ENCODE measurements around the gene DDX25. TPM values are rescaled to one million over a fixed set of nuclear protein-coding genes. Genes with fewer than 3 reads are reported as not detected.

DDX25 gene
- total and polyA plus RNA-seq, 10 of the 15 experiments (the other 5 are each of a cell fraction or from before 2014, with no cell fraction given): 0.05 TPM; not detected in 9

DNA sequence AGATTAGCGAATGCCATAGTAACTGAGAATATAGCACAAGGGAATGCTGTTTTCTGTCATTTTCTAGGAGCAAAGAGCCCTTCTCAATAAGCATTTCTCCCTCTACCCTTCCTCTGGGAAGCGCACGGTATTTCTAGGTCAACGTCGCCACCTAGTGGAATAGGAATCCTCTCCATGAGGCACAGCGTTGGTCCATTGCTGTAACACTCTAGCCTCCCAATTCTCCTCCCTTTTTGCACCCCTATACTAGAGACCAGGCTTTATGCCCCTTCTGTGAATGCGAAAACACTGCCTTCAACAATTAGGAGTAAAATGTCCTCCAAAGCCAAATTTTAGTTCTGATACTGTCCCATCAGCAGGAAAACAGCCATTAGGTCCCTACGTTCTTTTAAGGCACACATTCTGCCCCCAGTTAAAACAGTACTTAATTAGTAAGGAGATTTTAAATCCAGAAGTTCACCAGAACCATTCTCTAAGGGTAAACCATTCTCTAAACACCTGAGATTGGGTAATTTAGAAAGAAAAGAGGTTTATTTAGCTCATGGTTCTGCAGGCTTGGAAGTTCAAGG lies 29.7 kb upstream of the DDX25 start:
- no peaks in the 10 kb centered on the region for H4K20me1 ChIP-seq (ENCODE audit: control insufficient read depth, insufficient read depth)
- CTCF ChIA-PET: interaction anchor here (0.8 to 1.8 kb wide), 10 partner anchors 11 to 451 kb away, joined by 3 to 5 read pairs (median 4); no protein-coding TSS in a partner anchor
- no peaks in the 10 kb centered on the region for H3K79me2 ChIP-seq (ENCODE audit: control insufficient read depth, insufficient read depth, low read length)

More for the DNA sequence above, 29.7 kb upstream of the DDX25 start:
- Histone ChIP-seq H3K36me3 (ENCODE audit: control insufficient read depth in 2 of 2, insufficient read depth in 2 of 2, low read length in 1 of 2) (no peaks in the 10 kb centered on the region), H3K4me2 (ENCODE audit: control insufficient read depth, insufficient read depth) (no peak overlapping the region), H3K9ac (ENCODE audit: control insufficient read depth, insufficient read depth, low read length) (no peak overlapping the region), H3K4me1 (ENCODE audit: control insufficient read depth, insufficient read depth, low read length) (no peaks in the 10 kb centered on the region), H3K27ac (ENCODE audit: control insufficient read depth, insufficient read depth) (no peak overlapping the region), H3K4me3 (no peak overlapping the region), H3K9me3 (replicated peaks; ENCODE audit: control insufficient read depth, insufficient read depth, low read length) (peaks cover 5% of the 10 kb centered on the region; the same call in 2 of the 3 replicates), H3K27me3 (replicated peaks in 1 of 2; ENCODE audit: control insufficient read depth in 2 of 2, insufficient read depth in 2 of 2, low read length in 1 of 2) (no peaks in the 10 kb centered on the region), H2AFZ (ENCODE audit: control insufficient read depth, low read depth, low read length) (no peak overlapping the region)
- no TSS peak for BruUV-seq (replicated peaks)
- in situ Hi-C loops (cut with MboI): loop anchor here (10.0 to 25.0 kb wide), 2 partner anchors 450 to 912 kb away; partner anchors contain the start of gene CCDC15
- RAD21 ChIA-PET (ENCODE audit: unreplicated experiment): interaction anchor here (1.1 kb wide), 1 partner anchor 151 kb away, joined by 5 read pairs; no protein-coding TSS in a partner anchor
- FAIRE-seq (peak; percentile 79), DNase-seq (ENCODE audit: low read depth, low spot score) (no peak), ATAC-seq (peak; percentile 97)
- 12% methylated on average over 8 of the region's 8 CpGs for WGBS (ENCODE audit: insufficient coverage, insufficient replicate concordance, low lambda C conversion rate, missing lambda C conversion rate)
- intact Hi-C loops (cut with micrococcal nuclease; ENCODE audit: unreplicated experiment): loop anchor here (1.0 to 2.0 kb wide), 3 partner anchors 150 to 451 kb away; no protein-coding TSS in a partner anchor
- SMC1A ChIA-PET (ENCODE audit: uncharacterized antibody, unreplicated experiment): interaction anchor here (0.8 kb wide), 1 partner anchor 425 kb away, joined by 3 read pairs; no protein-coding TSS in a partner anchor
- 0 out of 4 replicates have a peak, but pooled peaks of 1 of the 2 experiments have one; percentile 22 for TF ChIP-seq IKZF2 (IDR thresholded peaks at IDR 0.05)
- no peak for TF ChIP-seq CEBPB (IDR thresholded peaks at IDR 0.05; ENCODE audit: borderline replicate concordance in 1 of 2, low read depth in 2 of 2, low read length in 2 of 2)
- no peak for TF ChIP-seq HDGF (IDR thresholded peaks at IDR 0.05)
- TF ChIP-seq, protein P1, sequence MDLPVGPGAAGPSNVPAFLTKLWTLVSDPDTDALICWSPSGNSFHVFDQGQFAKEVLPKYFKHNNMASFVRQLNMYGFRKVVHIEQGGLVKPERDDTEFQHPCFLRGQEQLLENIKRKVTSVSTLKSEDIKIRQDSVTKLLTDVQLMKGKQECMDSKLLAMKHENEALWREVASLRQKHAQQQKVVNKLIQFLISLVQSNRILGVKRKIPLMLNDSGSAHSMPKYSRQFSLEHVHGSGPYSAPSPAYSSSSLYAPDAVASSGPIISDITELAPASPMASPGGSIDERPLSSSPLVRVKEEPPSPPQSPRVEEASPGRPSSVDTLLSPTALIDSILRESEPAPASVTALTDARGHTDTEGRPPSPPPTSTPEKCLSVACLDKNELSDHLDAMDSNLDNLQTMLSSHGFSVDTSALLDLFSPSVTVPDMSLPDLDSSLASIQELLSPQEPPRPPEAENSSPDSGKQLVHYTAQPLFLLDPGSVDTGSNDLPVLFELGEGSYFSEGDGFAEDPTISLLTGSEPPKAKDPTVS (IDR thresholded peaks at IDR 0.05; ENCODE audit: low read depth, low read length): no peak
- TF ChIP-seq, protein P2, sequence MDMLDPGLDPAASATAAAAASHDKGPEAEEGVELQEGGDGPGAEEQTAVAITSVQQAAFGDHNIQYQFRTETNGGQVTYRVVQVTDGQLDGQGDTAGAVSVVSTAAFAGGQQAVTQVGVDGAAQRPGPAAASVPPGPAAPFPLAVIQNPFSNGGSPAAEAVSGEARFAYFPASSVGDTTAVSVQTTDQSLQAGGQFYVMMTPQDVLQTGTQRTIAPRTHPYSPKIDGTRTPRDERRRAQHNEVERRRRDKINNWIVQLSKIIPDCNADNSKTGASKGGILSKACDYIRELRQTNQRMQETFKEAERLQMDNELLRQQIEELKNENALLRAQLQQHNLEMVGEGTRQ (IDR thresholded peaks at IDR 0.05; ENCODE audit: borderline replicate concordance, low read depth, low read length): no peak
- TF ChIP-seq, protein P3, sequence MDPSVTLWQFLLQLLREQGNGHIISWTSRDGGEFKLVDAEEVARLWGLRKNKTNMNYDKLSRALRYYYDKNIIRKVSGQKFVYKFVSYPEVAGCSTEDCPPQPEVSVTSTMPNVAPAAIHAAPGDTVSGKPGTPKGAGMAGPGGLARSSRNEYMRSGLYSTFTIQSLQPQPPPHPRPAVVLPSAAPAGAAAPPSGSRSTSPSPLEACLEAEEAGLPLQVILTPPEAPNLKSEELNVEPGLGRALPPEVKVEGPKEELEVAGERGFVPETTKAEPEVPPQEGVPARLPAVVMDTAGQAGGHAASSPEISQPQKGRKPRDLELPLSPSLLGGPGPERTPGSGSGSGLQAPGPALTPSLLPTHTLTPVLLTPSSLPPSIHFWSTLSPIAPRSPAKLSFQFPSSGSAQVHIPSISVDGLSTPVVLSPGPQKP (IDR thresholded peaks at IDR 0.05; ENCODE audit: low read depth, low read length): no peak
- no peak for TF ChIP-seq NRF1 (conservative IDR thresholded peaks at IDR 0.05; ENCODE audit: low read depth, low read length)
- TF ChIP-seq PAX5 (IDR thresholded peaks at IDR 0.05; ENCODE audit: borderline replicate concordance, low read depth, low read length): no peak
- no peak for TF ChIP-seq RCOR1 (conservative IDR thresholded peaks at IDR 0.05; ENCODE audit: low read depth, low read length)
- peak; percentile 54; the same call in 1 of the 2 replicates for TF ChIP-seq SMC3 (IDR thresholded peaks at IDR 0.05; ENCODE audit: borderline replicate concordance, low read length)
- no peak for TF ChIP-seq ATF7 (IDR thresholded peaks at IDR 0.05; ENCODE audit: low read depth)
- peak; percentile 88 for TF ChIP-seq RAD21 (IDR thresholded peaks at IDR 0.05; ENCODE audit: insufficient read depth, low read depth, low read length)
- peak; percentile 44; the same call in 1 of the 2 replicates for TF ChIP-seq YY1 (IDR thresholded peaks at IDR 0.05; ENCODE audit: low read depth, low read length)
- 0 out of 2 replicates have a peak, but pooled peaks have one; percentile 34 for TF ChIP-seq IRF4 (IDR thresholded peaks at IDR 0.05; ENCODE audit: low read depth, low read length)
- TF ChIP-seq, protein P4, sequence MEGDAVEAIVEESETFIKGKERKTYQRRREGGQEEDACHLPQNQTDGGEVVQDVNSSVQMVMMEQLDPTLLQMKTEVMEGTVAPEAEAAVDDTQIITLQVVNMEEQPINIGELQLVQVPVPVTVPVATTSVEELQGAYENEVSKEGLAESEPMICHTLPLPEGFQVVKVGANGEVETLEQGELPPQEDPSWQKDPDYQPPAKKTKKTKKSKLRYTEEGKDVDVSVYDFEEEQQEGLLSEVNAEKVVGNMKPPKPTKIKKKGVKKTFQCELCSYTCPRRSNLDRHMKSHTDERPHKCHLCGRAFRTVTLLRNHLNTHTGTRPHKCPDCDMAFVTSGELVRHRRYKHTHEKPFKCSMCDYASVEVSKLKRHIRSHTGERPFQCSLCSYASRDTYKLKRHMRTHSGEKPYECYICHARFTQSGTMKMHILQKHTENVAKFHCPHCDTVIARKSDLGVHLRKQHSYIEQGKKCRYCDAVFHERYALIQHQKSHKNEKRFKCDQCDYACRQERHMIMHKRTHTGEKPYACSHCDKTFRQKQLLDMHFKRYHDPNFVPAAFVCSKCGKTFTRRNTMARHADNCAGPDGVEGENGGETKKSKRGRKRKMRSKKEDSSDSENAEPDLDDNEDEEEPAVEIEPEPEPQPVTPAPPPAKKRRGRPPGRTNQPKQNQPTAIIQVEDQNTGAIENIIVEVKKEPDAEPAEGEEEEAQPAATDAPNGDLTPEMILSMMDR (IDR thresholded peaks at IDR 0.05 in 2 of 3, conservative IDR thresholded peaks at IDR 0.05 in 1 of 3; ENCODE audit: control insufficient read depth in 2 of 3, extremely low read depth in 1 of 3, insufficient read depth in 1 of 3, low read depth in 3 of 3, low read length in 3 of 3): peak; percentile 74 to 81 (median 77)
- POLR2A ChIA-PET: no interaction called here

Data from GM12878 (cell line).